HL-60 (cell line): ENCODE measurements around the gene CNGA1.

Experiments
- GABPA ChIP-seq: IDR thresholded peaks from 2 replicates; pipeline ENCODE4 v1.6.1; 2012; ENCODE audit warnings: low read depth
- POLR2AphosphoS5 ChIP-seq: IDR thresholded peaks from 2 replicates; pipeline ENCODE4 v1.6.1; 2012; ENCODE audit warnings: low read depth
- TF ChIP-seq, protein P1 (sequence below): IDR thresholded peaks from one replicate; pipeline ENCODE4 v1.5.1; 2011; ENCODE audit warnings: low read length, control low read depth, inconsistent platforms; ENCODE audit not compliant: insufficient read depth
- TF ChIP-seq, protein P2 (sequence below): IDR thresholded peaks from 2 replicates; pipeline ENCODE4 v1.6.1; 2012; ENCODE audit warnings: low read depth; ENCODE audit not compliant: insufficient replicate concordance

DNA sequence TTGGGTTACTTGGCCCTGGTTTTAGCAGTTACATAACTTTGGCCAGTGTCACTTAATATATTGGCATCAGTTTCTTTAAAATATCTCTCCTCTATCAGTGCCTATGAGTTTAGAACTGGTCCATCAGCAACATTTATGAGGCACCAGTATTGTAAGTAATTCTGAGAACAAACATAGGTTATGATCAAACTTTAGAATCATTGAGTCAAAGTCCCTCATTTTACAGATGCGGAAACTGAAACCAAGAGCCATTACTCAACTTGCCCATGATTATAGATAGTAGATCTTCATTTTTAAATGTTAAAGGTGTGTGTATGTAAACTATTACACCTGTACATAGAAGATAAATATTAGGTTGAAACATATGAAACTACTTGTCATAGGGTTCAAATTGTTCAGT, 4.6 kb upstream of the CNGA1 start:
- TF ChIP-seq POLR2AphosphoS5 (no peak), GABPA (no peak)
- TF ChIP-seq, protein P1, sequence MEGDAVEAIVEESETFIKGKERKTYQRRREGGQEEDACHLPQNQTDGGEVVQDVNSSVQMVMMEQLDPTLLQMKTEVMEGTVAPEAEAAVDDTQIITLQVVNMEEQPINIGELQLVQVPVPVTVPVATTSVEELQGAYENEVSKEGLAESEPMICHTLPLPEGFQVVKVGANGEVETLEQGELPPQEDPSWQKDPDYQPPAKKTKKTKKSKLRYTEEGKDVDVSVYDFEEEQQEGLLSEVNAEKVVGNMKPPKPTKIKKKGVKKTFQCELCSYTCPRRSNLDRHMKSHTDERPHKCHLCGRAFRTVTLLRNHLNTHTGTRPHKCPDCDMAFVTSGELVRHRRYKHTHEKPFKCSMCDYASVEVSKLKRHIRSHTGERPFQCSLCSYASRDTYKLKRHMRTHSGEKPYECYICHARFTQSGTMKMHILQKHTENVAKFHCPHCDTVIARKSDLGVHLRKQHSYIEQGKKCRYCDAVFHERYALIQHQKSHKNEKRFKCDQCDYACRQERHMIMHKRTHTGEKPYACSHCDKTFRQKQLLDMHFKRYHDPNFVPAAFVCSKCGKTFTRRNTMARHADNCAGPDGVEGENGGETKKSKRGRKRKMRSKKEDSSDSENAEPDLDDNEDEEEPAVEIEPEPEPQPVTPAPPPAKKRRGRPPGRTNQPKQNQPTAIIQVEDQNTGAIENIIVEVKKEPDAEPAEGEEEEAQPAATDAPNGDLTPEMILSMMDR, result no peak
- TF ChIP-seq, protein P2, sequence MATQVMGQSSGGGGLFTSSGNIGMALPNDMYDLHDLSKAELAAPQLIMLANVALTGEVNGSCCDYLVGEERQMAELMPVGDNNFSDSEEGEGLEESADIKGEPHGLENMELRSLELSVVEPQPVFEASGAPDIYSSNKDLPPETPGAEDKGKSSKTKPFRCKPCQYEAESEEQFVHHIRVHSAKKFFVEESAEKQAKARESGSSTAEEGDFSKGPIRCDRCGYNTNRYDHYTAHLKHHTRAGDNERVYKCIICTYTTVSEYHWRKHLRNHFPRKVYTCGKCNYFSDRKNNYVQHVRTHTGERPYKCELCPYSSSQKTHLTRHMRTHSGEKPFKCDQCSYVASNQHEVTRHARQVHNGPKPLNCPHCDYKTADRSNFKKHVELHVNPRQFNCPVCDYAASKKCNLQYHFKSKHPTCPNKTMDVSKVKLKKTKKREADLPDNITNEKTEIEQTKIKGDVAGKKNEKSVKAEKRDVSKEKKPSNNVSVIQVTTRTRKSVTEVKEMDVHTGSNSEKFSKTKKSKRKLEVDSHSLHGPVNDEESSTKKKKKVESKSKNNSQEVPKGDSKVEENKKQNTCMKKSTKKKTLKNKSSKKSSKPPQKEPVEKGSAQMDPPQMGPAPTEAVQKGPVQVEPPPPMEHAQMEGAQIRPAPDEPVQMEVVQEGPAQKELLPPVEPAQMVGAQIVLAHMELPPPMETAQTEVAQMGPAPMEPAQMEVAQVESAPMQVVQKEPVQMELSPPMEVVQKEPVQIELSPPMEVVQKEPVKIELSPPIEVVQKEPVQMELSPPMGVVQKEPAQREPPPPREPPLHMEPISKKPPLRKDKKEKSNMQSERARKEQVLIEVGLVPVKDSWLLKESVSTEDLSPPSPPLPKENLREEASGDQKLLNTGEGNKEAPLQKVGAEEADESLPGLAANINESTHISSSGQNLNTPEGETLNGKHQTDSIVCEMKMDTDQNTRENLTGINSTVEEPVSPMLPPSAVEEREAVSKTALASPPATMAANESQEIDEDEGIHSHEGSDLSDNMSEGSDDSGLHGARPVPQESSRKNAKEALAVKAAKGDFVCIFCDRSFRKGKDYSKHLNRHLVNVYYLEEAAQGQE, result no peak
